ENCODE results near the gene POLL. TPM values are rescaled to one million over a fixed set of nuclear protein-coding genes. Genes with fewer than 3 reads are reported as not detected.

The POLL gene
- total RNA-seq, 1 experiment from 2014 or later, result 46.2 TPM

DNA sequence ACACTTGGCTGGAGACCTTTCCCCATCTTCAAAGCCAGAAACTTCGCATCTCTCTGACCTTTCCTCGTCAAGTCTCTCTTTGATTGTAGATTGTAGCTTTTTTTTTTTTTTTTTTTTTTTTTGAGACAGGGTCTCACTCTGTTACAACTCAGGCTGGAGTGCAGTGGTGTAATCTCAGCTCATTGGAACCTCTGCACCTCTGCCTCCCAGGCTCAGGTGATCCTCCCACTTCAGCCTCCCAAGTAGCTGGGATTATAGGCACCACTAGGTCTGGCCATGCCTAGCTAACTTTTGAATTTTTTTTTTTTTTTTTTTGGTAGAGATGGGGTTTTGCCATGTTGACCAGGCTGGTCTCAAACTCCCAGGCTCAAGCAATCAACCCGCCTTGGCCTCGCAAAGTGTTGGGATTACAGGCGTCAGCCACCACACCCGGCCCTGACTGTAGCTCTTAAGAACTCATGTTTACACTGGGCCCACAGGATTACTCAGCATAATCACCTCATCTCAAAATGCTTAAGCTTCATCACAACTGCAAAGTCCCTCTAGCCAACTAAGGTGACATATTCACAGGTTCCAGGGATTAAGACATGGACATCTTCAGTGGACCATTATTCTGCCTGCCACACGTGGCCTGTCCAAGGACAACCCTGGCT lies 11.7 kb downstream of the POLL start (continued):
- TF ChIP-seq, protein P1, sequence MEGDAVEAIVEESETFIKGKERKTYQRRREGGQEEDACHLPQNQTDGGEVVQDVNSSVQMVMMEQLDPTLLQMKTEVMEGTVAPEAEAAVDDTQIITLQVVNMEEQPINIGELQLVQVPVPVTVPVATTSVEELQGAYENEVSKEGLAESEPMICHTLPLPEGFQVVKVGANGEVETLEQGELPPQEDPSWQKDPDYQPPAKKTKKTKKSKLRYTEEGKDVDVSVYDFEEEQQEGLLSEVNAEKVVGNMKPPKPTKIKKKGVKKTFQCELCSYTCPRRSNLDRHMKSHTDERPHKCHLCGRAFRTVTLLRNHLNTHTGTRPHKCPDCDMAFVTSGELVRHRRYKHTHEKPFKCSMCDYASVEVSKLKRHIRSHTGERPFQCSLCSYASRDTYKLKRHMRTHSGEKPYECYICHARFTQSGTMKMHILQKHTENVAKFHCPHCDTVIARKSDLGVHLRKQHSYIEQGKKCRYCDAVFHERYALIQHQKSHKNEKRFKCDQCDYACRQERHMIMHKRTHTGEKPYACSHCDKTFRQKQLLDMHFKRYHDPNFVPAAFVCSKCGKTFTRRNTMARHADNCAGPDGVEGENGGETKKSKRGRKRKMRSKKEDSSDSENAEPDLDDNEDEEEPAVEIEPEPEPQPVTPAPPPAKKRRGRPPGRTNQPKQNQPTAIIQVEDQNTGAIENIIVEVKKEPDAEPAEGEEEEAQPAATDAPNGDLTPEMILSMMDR (IDR thresholded peaks at IDR 0.05), result no peak

DNA sequence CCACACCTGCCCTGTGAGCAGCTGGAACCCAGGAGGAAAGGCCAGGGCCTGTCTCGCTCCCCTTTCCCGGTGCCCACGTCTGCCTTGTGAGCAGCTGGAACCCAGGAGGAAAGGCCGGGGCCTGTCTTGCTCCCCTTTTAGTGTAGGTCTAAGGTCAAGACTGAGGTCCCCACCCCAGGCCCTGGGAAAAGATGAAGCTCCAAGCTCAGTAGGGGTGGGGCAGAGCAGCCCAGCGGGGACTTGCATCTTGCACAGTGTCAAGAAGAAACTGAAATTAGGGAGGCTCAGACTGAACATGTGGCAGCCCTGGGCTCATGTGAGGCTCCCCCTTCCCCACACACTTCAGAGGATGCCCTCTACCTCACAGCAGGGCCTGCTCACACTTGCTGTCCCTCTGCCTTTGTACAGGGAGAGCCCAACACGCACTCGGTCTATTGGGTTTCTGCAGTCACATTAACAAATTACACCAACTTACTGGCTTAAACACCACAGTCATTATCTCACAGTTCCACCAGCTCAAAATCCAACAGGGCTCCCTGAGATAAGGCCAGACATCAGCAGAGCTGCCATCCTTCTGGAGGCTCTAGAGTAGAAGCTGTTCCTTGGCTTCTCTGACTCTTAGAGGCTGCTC lies 12.4 kb downstream of the POLL start:
- POLR2A ChIA-PET, result interaction anchor here (0.5 kb wide), 1 partner anchor 176 kb away, joined by 3 read pairs; no protein-coding TSS in a partner anchor
- peaks cover 19% of the 10 kb centered on the region for H3K4me1 Mint-ChIP-seq
- CTCF ChIA-PET, result interaction anchor here (0.6 to 2.0 kb wide), 5 partner anchors 12 to 287 kb away, joined by 3 to 10 read pairs (median 3); no protein-coding TSS in a partner anchor
- ATAC-seq (no peak), DNase-seq (ENCODE audit: low spot score) (no peak)
- no peak overlapping the region for H3K4me3 Mint-ChIP-seq
- H3K27me3 Mint-ChIP-seq (ENCODE audit: low read depth), result peaks cover 33% of the 10 kb centered on the region
- TF ChIP-seq, protein P2, sequence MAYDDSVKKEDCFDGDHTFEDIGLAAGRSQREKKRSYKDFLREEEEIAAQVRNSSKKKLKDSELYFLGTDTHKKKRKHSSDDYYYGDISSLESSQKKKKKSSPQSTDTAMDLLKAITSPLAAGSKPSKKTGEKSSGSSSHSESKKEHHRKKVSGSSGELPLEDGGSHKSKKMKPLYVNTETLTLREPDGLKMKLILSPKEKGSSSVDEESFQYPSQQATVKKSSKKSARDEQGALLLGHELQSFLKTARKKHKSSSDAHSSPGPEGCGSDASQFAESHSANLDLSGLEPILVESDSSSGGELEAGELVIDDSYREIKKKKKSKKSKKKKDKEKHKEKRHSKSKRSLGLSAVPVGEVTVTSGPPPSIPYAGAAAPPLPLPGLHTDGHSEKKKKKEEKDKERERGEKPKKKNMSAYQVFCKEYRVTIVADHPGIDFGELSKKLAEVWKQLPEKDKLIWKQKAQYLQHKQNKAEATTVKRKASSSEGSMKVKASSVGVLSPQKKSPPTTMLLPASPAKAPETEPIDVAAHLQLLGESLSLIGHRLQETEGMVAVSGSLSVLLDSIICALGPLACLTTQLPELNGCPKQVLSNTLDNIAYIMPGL (CRISPR knock-in tag; IDR thresholded peaks at IDR 0.05), result no peak
- no peak for TF ChIP-seq ESRRA (CRISPR knock-in tag; IDR thresholded peaks at IDR 0.05; ENCODE audit: borderline replicate concordance)
- TF ChIP-seq, protein P3, sequence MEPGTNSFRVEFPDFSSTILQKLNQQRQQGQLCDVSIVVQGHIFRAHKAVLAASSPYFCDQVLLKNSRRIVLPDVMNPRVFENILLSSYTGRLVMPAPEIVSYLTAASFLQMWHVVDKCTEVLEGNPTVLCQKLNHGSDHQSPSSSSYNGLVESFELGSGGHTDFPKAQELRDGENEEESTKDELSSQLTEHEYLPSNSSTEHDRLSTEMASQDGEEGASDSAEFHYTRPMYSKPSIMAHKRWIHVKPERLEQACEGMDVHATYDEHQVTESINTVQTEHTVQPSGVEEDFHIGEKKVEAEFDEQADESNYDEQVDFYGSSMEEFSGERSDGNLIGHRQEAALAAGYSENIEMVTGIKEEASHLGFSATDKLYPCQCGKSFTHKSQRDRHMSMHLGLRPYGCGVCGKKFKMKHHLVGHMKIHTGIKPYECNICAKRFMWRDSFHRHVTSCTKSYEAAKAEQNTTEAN (CRISPR knock-in tag; IDR thresholded peaks at IDR 0.05), result no peak
- no peak for TF ChIP-seq FOXP1 (CRISPR knock-in tag; IDR thresholded peaks at IDR 0.05; ENCODE audit: borderline replicate concordance)
- H3K27ac Mint-ChIP-seq, result no peak overlapping the region
- H3K9me3 Mint-ChIP-seq, result peaks cover 3% of the 10 kb centered on the region; the same call in 1 of the 2 replicates
- H3K36me3 Mint-ChIP-seq, result peaks cover 18% of the 10 kb centered on the region

DNA sequence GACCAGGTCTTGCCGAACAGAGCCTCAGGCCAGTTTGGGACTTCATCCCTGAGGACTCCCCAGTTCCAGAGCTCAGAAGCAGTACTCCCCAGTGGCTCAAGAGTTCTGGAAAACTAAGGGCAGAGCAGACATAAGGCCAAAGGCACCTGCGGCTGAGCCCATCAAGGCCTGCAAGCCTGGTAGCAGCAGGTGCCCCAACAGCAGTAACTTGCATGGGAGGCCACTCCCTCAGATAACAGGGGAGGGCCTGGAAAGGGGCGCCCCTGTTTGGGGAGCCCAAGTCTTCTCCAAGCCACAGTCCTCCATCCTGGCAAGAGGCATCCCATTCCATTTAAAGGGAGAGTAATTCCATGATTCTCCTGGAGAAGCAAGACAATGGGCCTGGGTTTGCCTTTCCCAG lies 13.0 kb downstream of the POLL start:
- DNase-seq (ENCODE audit: low spot score), result no peak
- ChIA-PET POLR2A (no interaction called here), CTCF (interaction anchor here (2.0 kb wide), 1 partner anchor 28 kb away, joined by 10 read pairs; no protein-coding TSS in a partner anchor)
- TF ChIP-seq MXD4 (CRISPR knock-in tag; IDR thresholded peaks at IDR 0.05; ENCODE audit: borderline replicate concordance) (no peak), ZNF671 (CRISPR knock-in tag; IDR thresholded peaks at IDR 0.05) (no peak), ZNF317 (CRISPR knock-in tag; IDR thresholded peaks at IDR 0.05; ENCODE audit: borderline replicate concordance, low read depth) (no peak), GRHL2 (CRISPR knock-in tag; IDR thresholded peaks at IDR 0.05; ENCODE audit: insufficient replicate concordance, severe bottlenecking) (no peak), ZNF396 (CRISPR knock-in tag; IDR thresholded peaks at IDR 0.05; ENCODE audit: borderline replicate concordance) (no peak)
- TF ChIP-seq, protein P4, sequence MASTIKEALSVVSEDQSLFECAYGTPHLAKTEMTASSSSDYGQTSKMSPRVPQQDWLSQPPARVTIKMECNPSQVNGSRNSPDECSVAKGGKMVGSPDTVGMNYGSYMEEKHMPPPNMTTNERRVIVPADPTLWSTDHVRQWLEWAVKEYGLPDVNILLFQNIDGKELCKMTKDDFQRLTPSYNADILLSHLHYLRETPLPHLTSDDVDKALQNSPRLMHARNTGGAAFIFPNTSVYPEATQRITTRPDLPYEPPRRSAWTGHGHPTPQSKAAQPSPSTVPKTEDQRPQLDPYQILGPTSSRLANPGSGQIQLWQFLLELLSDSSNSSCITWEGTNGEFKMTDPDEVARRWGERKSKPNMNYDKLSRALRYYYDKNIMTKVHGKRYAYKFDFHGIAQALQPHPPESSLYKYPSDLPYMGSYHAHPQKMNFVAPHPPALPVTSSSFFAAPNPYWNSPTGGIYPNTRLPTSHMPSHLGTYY (CRISPR knock-in tag; IDR thresholded peaks at IDR 0.05), result no peak
- TF ChIP-seq, protein P5, sequence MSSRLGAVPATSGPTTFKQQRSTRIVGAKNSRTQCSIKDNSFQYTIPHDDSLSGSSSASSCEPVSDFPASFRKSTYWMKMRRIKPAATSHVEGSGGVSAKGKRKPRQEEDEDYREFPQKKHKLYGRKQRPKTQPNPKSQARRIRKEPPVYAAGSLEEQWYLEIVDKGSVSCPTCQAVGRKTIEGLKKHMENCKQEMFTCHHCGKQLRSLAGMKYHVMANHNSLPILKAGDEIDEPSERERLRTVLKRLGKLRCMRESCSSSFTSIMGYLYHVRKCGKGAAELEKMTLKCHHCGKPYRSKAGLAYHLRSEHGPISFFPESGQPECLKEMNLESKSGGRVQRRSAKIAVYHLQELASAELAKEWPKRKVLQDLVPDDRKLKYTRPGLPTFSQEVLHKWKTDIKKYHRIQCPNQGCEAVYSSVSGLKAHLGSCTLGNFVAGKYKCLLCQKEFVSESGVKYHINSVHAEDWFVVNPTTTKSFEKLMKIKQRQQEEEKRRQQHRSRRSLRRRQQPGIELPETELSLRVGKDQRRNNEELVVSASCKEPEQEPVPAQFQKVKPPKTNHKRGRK (CRISPR knock-in tag; IDR thresholded peaks at IDR 0.05; ENCODE audit: borderline replicate concordance), result no peak
- H3K27ac Mint-ChIP-seq, result no peak overlapping the region
- H3K4me1 Mint-ChIP-seq, result peaks cover 17% of the 10 kb centered on the region
- no peak overlapping the region for H3K4me3 Mint-ChIP-seq
- peaks cover 18% of the 10 kb centered on the region for H3K36me3 Mint-ChIP-seq
- no peak for ATAC-seq
- peaks cover 3% of the 10 kb centered on the region; the same call in 1 of the 2 replicates for H3K9me3 Mint-ChIP-seq
- peaks cover 37% of the 10 kb centered on the region for H3K27me3 Mint-ChIP-seq (ENCODE audit: low read depth)

All from WTC11 (cell line).